NCI-H526 (cell line): ENCODE results near the gene CCZ1.
"Not testable (repeated sequence)": the region's sequence is repeated elsewhere in the genome, so short reads cannot be mapped to it uniquely, and the experiment has no call there.

ENCODE experiments used
- DNase-seq, 2 experiments: peaks; one replicate each; lab custom pipeline; 2025; lab: John Stamatoyannopoulos, UW

The CCZ1 gene

GRCh38 chr7:5908835-5909234 lies 10.3 kb downstream of the CCZ1 start:
- not testable (repeated sequence) for DNase-seq

GRCh38 chr7:5916529-5916928 lies 18.0 kb downstream of the CCZ1 start:
- not testable (repeated sequence) for DNase-seq

- not testable (repeated sequence) for DNase-seq
Observed at GRCh38 chr7:5924180-5924579, 25.6 kb downstream of the CCZ1 start.

GRCh38 chr7:5924630-5925029 lies 26.1 kb downstream of the CCZ1 start:
- DNase-seq = not testable (repeated sequence)

- not testable (repeated sequence) for DNase-seq
Observed at GRCh38 chr7:5926263-5926870, 27.8 kb downstream of the CCZ1 start.

- not testable (repeated sequence) for DNase-seq
Observed at GRCh38 chr7:5930290-5930689, 31.8 kb downstream of the CCZ1 start.

GRCh38 chr7:5931250-5931649 lies 32.7 kb downstream of the CCZ1 start:
- not testable (repeated sequence) for DNase-seq

GRCh38 chr7:5931905-5932644 lies 33.5 kb downstream of the CCZ1 start:
- DNase-seq = not testable (repeated sequence)

- not testable (repeated sequence) for DNase-seq
Observed at GRCh38 chr7:5934945-5935450, 36.5 kb downstream of the CCZ1 start.

GRCh38 chr7:5963205-5963604 lies 64.7 kb downstream of the CCZ1 start:
- DNase-seq = not testable (repeated sequence)

GRCh38 chr7:5963810-5964209 lies 65.3 kb downstream of the CCZ1 start:
- DNase-seq = not testable (repeated sequence)

GRCh38 chr7:5970347-5970911 lies 71.9 kb downstream of the CCZ1 start, which contains the start of gene RSPH10B:
Gene RSPH10B, minus strand, starts transcription at chr7:5970689. Its CDS starts 3,573 bp downstream, at chr7:5967116.
- not testable (repeated sequence) for DNase-seq

- DNase-seq = not testable (repeated sequence)
Observed at GRCh38 chr7:5973580-5973979, 75.0 kb downstream of the CCZ1 start.
